HepG2 (cell line): ENCODE results near the gene TMEM219. TPM values are rescaled to one million over a fixed set of nuclear protein-coding genes. Genes with fewer than 3 reads are reported as not detected.

Source experiments
- ARHGAP35 ChIP-seq: sonication (generic); formaldehyde crosslinking; IDR thresholded peaks from 2 replicates; pipeline ENCODE4 v1.9.0; 2022; ENCODE audit warnings: mild to moderate bottlenecking, inconsistent platforms, moderate library complexity, missing genetic modification reagents, borderline replicate concordance
- ATAD3A ChIP-seq: sonication (generic); formaldehyde crosslinking; IDR thresholded peaks from 2 replicates; pipeline ENCODE4 v1.4.0; 2020; ENCODE audit warnings: missing genetic modification reagents
- GTF3A ChIP-seq: sonication (generic); formaldehyde crosslinking; conservative IDR thresholded peaks from 2 replicates; pipeline ENCODE4 v1.4.0; 2020; ENCODE audit warnings: mild to moderate bottlenecking, missing genetic modification reagents
- IRX3 ChIP-seq: sonication (generic); formaldehyde crosslinking; IDR thresholded peaks from 2 replicates; pipeline ENCODE4 v1.8.1; 2023; ENCODE audit warnings: mild to moderate bottlenecking, low read depth, missing genetic modification reagents, borderline replicate concordance
- JUNB ChIP-seq: sonication (generic); formaldehyde crosslinking; IDR thresholded peaks from 2 replicates; pipeline ENCODE4 v1.8.0; 2022; ENCODE audit warnings: missing genetic modification reagents, mild to moderate bottlenecking, borderline replicate concordance
- MBNL3 ChIP-seq: fragments of 250-450 bp; sonication (Bioruptor Pico); conservative IDR thresholded peaks from 2 replicates; pipeline ENCODE4 v1.8.0; 2022; ENCODE audit warnings: mild to moderate bottlenecking, inconsistent platforms
- NAIF1 ChIP-seq: sonication (generic); formaldehyde crosslinking; IDR thresholded peaks from 2 replicates; pipeline ENCODE4 v1.5.0; 2020; ENCODE audit warnings: mild to moderate bottlenecking, missing genetic modification reagents, borderline replicate concordance
- RNF2 ChIP-seq: fragments of 450-650 bp; conservative IDR thresholded peaks from 2 replicates; pipeline ENCODE4 v1.6.1; 2016; ENCODE audit warnings: low read depth
- TEAD3 ChIP-seq: optimal IDR thresholded peaks from 2 replicates; pipeline ENCODE3; 2016; ENCODE audit warnings: borderline replicate concordance
- ZMAT3 ChIP-seq: sonication (generic); formaldehyde crosslinking; conservative IDR thresholded peaks from 2 replicates; pipeline ENCODE4 v1.7.0; 2021; ENCODE audit warnings: missing genetic modification reagents
- ZNF138 ChIP-seq: sonication (generic); formaldehyde crosslinking; IDR thresholded peaks from 2 replicates; pipeline ENCODE4 v1.5.0; 2020; ENCODE audit warnings: mild to moderate bottlenecking, low read depth, missing genetic modification reagents
- ZNF296 ChIP-seq: sonication (generic); formaldehyde crosslinking; conservative IDR thresholded peaks from 2 replicates; pipeline ENCODE4 v1.5.0; 2020; ENCODE audit warnings: mild to moderate bottlenecking, missing genetic modification reagents
- ZNF331 ChIP-seq: sonication (generic); formaldehyde crosslinking; IDR thresholded peaks from 2 replicates; pipeline ENCODE4 v1.4.0; 2020; ENCODE audit warnings: missing genetic modification reagents
- ZNF83 ChIP-seq: sonication (generic); formaldehyde crosslinking; IDR thresholded peaks from 2 replicates; pipeline ENCODE4 v1.4.0; 2020; ENCODE audit warnings: missing genetic modification reagents, mild to moderate bottlenecking, borderline replicate concordance
- polyA plus RNA-seq, 8 experiments: library from polyadenylated mRNA; depleted of rRNA in 3 of 8; stranded (reverse) in 7 of 8; unstranded in 1 of 8; fragments of >200 nt; fragmentation: Illumina TruSeq in 4 of 8; extraction: Trizol in 4 of 8; gene quantifications; 2 replicates each; pipeline versions ENCODE4 v1.2.1 to v1.2.3, GENCODE V29; 2011 to 2016; ENCODE audit warnings: low read depth in 4 of 8, missing spikeins in 1 of 8, mixed read lengths in 1 of 8; ENCODE audit not compliant: insufficient read depth in 1 of 8
- total RNA-seq, 5 experiments: library from RNA; depleted of rRNA; stranded (reverse); fragments of >200 nt; fragmentation: Illumina TruSeq; extraction: Trizol; gene quantifications; 2 replicates each; pipeline ENCODE4 v1.2.3, GENCODE V29; 2016; ENCODE audit warnings: low read depth in 1 of 5
- TF ChIP-seq, protein P1 (sequence below): sonication (generic); formaldehyde crosslinking; IDR thresholded peaks from 2 replicates; pipeline ENCODE4 v1.4.0; 2020; ENCODE audit warnings: missing genetic modification reagents
- TF ChIP-seq, protein P2 (sequence below): sonication (generic); formaldehyde crosslinking; IDR thresholded peaks from 2 replicates; pipeline ENCODE4 v1.5.1; 2020; ENCODE audit warnings: mild to moderate bottlenecking, missing genetic modification reagents
- TF ChIP-seq, protein P3 (sequence below): IDR thresholded peaks from 2 replicates; pipeline ENCODE4 v1.6.1; 2016; ENCODE audit warnings: control low read depth
- TF ChIP-seq, protein P4 (sequence below): sonication (generic); formaldehyde crosslinking; IDR thresholded peaks from 2 replicates; pipeline ENCODE4 v1.5.0; 2020; ENCODE audit warnings: missing genetic modification reagents, mild to moderate bottlenecking, borderline replicate concordance
- TF ChIP-seq, protein P5 (sequence below): sonication (generic); formaldehyde crosslinking; IDR thresholded peaks from 2 replicates; pipeline ENCODE4 v1.4.0; 2020; ENCODE audit warnings: missing genetic modification reagents, mild to moderate bottlenecking, borderline replicate concordance

Gene TMEM219
- total and polyA plus RNA-seq, 2 of the 13 experiments (the other 11 are each of a cell fraction or from before 2014, with no cell fraction given), result 105 to 115 TPM

DNA sequence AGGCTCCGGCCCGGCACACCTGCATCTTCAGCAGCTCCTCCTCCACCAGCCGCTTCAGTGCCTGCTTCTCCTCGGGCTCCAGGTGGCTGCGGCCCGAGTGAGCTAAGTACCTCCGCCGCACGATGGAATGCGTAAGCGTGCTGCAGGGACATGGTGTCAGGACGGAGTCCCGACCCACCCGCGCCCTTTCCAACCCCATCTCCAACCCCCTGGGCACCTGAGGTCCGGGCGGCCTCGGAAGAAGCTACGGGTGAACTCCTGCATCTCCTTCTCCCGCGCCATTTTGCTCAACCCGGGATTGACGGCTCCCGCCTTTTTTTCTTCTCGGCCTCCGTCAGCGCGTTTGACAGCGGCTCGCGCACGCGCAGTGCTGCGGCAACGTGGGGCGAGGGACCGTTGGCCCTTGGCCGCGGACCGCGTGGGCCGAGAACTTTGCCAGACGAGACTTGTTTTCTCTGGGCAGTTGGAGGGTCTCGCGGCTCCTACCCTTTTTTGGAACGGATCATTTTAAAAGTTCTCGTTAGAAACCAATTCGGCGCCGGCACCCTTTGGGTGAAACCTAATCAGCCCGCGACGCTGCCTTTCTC lies 33.5 kb downstream of the TMEM219 start, which contains the start of gene HIRIP3 (continued):
- TF ChIP-seq ZNF83 (CRISPR knock-in tag) (no peak; the same call in 1 of the 2 replicates), GTF3A (CRISPR knock-in tag) (no peak), ZNF331 (CRISPR knock-in tag) (peak; percentile 42; the same call in 1 of the 2 replicates), ZNF138 (no peak; the same call in none of the 2 replicates), ATAD3A (CRISPR knock-in tag) (no peak), ZNF296 (peak; percentile 90), IRX3 (peak; percentile 33; the same call in 1 of the 2 replicates), JUNB (CRISPR knock-in tag) (no peak), TEAD3 (no peak), ARHGAP35 (CRISPR knock-in tag) (peak; percentile 84), RNF2 (peak; percentile 77; the same call in 1 of the 2 replicates), NAIF1 (no peak), ZMAT3 (CRISPR knock-in tag) (0 out of 2 replicates have a peak, but pooled peaks have one; percentile 1), MBNL3 (CRISPR knock-in tag) (no peak)
- TF ChIP-seq, protein P1, sequence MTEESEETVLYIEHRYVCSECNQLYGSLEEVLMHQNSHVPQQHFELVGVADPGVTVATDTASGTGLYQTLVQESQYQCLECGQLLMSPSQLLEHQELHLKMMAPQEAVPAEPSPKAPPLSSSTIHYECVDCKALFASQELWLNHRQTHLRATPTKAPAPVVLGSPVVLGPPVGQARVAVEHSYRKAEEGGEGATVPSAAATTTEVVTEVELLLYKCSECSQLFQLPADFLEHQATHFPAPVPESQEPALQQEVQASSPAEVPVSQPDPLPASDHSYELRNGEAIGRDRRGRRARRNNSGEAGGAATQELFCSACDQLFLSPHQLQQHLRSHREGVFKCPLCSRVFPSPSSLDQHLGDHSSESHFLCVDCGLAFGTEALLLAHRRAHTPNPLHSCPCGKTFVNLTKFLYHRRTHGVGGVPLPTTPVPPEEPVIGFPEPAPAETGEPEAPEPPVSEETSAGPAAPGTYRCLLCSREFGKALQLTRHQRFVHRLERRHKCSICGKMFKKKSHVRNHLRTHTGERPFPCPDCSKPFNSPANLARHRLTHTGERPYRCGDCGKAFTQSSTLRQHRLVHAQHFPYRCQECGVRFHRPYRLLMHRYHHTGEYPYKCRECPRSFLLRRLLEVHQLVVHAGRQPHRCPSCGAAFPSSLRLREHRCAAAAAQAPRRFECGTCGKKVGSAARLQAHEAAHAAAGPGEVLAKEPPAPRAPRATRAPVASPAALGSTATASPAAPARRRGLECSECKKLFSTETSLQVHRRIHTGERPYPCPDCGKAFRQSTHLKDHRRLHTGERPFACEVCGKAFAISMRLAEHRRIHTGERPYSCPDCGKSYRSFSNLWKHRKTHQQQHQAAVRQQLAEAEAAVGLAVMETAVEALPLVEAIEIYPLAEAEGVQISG (CRISPR knock-in tag), result no peak
- TF ChIP-seq, protein P2, sequence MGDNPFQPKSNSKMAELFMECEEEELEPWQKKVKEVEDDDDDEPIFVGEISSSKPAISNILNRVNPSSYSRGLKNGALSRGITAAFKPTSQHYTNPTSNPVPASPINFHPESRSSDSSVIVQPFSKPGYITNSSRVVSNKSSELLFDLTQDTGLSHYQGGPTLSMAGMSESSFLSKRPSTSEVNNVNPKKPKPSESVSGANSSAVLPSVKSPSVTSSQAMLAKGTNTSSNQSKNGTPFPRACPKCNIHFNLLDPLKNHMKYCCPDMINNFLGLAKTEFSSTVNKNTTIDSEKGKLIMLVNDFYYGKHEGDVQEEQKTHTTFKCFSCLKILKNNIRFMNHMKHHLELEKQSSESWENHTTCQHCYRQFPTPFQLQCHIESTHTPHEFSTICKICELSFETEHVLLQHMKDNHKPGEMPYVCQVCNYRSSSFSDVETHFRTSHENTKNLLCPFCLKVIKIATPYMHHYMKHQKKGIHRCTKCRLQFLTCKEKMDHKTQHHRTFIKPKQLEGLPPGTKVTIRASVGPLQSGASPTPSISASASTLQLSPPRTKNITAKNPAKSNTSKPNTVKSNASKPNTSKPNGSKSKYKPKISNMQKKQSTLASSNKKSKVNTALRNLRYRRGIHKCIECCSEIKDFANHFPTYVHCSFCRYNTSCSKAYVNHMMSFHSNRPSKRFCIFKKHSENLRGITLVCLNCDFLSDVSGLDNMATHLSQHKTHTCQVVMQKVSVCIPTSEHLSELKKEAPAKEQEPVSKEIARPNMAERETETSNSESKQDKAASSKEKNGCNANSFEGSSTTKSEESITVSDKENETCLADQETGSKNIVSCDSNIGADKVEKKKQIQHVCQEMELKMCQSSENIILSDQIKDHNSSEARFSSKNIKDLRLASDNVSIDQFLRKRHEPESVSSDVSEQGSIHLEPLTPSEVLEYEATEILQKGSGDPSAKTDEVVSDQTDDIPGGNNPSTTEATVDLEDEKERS (CRISPR knock-in tag), result no peak; the same call in 1 of the 2 replicates
- TF ChIP-seq, protein P3, sequence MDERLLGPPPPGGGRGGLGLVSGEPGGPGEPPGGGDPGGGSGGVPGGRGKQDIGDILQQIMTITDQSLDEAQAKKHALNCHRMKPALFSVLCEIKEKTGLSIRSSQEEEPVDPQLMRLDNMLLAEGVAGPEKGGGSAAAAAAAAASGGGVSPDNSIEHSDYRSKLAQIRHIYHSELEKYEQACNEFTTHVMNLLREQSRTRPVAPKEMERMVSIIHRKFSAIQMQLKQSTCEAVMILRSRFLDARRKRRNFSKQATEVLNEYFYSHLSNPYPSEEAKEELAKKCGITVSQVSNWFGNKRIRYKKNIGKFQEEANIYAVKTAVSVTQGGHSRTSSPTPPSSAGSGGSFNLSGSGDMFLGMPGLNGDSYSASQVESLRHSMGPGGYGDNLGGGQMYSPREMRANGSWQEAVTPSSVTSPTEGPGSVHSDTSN (CRISPR knock-in tag), result peak; percentile 66
- TF ChIP-seq, protein P4, sequence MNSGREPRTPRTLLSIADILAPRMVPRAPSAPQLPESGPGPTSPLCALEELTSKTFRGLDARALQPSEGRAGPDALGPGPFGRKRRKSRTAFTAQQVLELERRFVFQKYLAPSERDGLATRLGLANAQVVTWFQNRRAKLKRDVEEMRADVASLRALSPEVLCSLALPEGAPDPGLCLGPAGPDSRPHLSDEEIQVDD (CRISPR knock-in tag), result peak; percentile 62; the same call in 1 of the 2 replicates
- TF ChIP-seq, protein P5, sequence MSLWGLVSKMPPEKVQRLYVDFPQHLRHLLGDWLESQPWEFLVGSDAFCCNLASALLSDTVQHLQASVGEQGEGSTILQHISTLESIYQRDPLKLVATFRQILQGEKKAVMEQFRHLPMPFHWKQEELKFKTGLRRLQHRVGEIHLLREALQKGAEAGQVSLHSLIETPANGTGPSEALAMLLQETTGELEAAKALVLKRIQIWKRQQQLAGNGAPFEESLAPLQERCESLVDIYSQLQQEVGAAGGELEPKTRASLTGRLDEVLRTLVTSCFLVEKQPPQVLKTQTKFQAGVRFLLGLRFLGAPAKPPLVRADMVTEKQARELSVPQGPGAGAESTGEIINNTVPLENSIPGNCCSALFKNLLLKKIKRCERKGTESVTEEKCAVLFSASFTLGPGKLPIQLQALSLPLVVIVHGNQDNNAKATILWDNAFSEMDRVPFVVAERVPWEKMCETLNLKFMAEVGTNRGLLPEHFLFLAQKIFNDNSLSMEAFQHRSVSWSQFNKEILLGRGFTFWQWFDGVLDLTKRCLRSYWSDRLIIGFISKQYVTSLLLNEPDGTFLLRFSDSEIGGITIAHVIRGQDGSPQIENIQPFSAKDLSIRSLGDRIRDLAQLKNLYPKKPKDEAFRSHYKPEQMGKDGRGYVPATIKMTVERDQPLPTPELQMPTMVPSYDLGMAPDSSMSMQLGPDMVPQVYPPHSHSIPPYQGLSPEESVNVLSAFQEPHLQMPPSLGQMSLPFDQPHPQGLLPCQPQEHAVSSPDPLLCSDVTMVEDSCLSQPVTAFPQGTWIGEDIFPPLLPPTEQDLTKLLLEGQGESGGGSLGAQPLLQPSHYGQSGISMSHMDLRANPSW, result no peak
